Measurements from ENCODE around the gene GRIN2C. TPM values are rescaled to one million over a fixed set of nuclear protein-coding genes. Genes with fewer than 3 reads are reported as not detected.

The GRIN2C gene
- total RNA-seq, 1 donor from 2014 or later: 0.45 TPM

DNA sequence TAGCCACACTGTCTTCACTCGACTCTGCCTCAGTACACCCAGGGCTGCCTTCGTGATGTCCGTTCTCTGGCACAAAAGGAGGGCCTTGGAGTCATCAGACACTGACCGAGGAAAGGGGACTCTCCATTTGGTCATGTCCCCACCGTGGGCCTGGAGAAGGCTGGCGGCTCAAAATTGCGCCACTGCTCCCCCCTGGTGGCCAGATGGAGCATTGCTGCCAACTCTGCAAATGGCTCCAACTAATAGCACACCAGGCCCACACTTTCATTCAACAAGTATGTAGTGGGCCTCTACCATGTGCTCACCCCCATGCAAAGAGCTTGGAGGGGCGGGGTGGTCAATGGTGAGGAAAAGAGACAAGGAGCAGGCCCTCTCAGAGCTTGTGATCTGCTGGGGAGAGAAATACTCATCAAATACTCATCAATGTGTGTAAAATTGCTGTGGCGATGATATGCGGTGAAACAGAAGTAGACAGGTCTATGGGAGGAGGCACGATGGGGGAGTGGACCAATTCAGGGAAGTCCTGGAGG, 5.2 kb upstream of the GRIN2C start:
- DNase-seq (ENCODE audit: low spot score): no peak

DNA sequence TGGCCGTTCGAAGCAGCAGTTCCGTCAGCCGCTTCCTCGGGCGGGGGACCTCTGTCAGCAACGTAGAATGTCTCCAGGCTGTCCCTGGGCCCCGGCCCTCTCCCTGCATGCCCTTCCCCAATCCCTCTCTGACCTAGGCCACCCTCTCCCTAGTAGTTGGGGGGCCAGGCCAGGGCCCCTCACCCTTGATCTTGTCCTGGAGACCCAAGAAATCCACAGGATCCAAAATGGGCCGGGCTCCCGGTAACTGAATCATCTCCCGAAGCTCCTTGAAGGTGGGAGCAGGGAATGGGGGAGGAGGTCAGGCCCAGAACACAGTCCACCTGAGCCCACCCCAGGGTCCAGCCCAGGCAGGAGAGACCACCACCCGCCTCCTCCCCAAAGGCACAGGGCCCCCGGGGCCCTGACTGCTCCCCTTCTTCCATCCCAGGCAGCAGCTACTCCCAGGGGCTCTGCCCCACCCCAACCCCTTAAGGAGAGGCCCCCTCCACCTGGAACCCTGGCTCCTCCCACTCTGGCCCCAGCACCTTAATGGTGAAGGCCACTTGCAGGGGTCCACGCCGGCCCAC, 4.7 kb upstream of the GRIN2C start:
- DNase-seq (ENCODE audit: low spot score): no peak

DNA sequence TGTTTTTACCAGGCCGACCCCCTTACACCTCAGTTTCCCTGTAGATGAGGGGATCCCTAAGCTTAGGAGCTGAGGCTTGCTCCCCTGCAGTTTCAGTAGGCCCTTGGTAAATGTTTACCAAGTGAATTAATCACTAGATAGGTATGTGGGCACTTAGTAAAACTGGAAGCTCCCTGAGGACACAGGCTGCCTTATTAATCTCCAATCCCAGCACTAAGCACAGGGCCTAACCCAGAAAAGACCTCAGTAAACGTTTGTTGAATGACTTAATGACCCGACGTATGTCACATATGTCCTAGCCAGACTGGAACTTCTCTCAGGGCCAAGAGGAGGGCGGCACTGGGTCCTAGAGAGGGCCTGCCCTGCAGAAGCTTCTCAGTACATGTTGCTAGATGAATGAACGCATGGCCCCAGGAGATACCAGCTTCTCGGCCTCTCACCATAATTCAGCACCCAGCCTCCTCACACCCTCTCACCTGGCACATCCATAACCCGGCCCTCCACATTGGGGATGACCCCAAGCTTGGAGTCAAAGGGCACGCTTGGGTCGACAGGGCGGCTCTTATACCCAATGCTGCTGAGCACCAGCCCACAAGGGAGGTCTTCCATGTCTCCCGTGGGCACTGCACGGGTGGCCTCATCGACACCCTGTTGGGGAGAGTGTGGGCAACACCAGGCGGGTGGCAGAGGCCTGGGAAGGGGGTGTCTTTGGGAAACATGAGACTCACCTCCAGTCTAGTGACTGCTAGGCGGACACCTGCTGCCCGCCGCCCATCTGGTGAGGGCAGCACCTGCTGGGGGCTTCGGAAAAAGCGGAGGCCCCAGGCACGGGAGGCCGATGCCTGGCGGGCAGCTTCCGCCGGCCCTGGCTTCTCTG, 4.0 kb upstream of the GRIN2C start:
- no peak for DNase-seq (ENCODE audit: low spot score)

- DNase-seq (ENCODE audit: low spot score): no peak
These were observed 3.2 kb upstream of the GRIN2C start for GRCh38 chr17:74862919-74863318.

DNA sequence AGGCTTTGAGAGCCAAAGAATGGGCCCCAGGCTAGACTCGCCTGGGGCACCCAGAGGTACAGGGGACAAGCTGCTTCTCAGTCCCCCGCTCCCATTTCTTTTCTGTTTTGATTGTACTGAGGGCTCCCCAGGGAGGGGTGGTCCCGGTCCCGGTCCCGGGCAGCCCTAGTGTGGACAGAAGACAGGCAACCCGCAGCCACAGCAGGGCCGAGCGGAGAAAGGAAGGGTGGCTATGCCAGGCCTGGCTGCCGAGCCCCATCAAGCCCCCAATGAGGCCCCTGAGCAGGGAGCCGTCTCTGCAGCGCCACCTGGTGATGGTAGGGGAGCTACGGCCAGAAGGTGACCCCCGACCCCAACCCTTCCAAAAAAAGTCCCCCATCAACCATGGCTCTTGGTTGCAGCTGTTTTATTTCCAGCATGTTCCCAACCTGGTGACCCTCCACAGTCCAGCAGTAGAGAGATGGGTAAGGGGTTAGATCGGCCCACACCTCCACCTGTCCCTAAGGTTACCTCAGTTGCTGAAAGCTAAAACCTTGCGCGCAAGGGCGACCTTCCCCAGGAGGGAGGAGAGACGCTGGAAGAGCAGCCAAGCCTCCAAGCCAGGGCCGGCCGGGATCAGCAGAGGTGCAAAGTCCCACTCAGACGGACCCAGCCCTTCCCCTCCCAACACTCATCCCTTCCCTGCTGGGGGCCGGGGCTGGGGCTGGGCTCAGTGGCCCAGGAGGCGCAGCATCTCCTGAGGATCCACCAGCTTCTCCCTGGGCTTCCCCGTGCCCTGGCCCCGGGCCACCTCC, 2.6 kb upstream of the GRIN2C start:
- DNase-seq (ENCODE audit: low spot score): no peak

GRCh38 chr17:74861662-74862107, 2.0 kb upstream of the GRIN2C start:
- no peak for DNase-seq (ENCODE audit: low spot score)

- DNase-seq (ENCODE audit: low spot score): no peak
These were observed 1.4 kb upstream of the GRIN2C start for GRCh38 chr17:74860872-74861661.

GRCh38 chr17:74860229-74860871, 665 bp upstream of the GRIN2C start:
- no peak for DNase-seq (ENCODE audit: low spot score)

DNA sequence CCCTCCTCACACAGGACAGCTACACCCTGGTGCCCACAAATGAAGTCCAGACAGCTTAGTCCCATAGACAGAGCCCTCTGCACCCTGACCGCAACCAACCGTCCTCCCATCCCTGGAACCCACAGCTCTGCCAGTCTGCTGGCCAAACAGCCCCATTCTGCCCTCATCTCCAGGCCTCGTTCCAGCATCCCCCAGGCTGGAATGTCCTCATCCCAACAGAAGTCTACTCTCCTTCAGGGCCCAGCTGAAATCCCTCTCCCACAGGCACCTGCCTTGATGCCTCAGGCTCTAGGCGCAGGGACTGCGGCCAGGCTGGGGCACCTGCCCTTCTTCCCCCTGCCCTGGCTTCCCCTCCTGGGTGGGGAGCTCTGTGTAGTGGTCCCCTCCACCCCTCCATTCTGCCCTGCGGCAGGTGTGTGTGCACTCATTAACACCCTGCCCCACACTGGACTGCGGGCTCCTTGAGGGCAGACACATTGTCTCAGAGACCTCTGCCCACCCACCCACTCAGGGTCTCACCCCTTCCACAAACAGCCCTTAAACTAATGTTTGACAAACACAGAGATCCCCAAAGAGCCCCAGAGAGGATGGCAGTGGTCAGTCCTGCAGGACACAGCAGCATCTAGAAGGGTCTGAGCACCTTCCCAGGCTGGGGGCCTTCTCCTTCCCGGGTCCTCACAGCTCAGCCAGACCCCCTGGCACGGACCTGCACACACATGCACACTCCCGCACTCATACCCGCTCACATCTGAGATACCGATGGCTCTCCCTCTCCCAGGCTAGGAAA, 820 bp downstream of the GRIN2C start:
- DNase-seq (ENCODE audit: low spot score): no peak

GRCh38 chr17:74857191-74857590, 2.5 kb downstream of the GRIN2C start:
- DNase-seq (ENCODE audit: low spot score): no peak

GRCh38 chr17:74856112-74856511, 3.6 kb downstream of the GRIN2C start:
- DNase-seq (ENCODE audit: low spot score): no peak

DNA sequence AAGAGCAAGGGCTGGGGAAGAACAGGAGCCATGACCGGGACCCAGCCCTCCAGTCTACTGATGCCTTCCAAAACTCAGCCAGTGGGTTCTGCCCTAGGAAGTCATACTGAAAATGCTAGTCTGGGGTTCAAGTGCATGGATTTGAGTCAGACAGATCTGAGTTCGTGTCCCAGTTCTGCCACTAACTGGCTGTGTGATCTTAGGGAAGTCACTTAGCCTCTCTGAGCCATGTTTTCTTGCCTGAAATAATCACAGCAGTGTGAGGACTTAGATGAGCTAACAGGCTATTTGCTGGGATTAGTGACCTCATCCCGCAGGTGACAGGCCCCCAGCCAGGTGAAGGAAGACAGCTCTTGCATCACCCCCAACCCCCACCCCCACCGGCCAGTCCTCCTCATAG, 4.4 kb downstream of the GRIN2C start:
- no peak for DNase-seq (ENCODE audit: low spot score)

DNA sequence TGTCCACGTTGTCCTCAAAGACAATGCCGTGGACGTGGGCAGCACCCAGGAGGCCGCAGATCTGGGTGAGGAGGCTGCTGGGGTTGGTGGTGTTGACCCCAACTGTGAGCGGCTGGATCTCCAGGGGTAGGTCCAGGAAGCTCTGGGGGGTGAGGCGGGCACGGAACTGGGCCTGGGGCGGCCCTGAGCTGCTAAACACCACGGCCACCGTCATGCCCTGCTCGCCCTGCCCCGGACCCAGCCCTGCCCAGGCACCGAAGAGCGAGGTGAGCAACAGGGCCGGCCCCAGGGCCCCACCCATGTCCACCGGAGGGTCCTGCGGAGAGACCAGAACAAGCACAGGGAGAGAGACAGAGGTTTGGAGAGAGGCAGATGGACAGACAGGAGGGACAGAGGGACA, 4.9 kb downstream of the GRIN2C start:
- DNase-seq (ENCODE audit: low spot score): no peak

GRCh38 chr17:74853669-74854068, 6.0 kb downstream of the GRIN2C start:
- DNase-seq (ENCODE audit: low spot score): no peak

- no peak for DNase-seq (ENCODE audit: low spot score)
These were observed 6.7 kb downstream of the GRIN2C start for GRCh38 chr17:74853048-74853397.

DNA sequence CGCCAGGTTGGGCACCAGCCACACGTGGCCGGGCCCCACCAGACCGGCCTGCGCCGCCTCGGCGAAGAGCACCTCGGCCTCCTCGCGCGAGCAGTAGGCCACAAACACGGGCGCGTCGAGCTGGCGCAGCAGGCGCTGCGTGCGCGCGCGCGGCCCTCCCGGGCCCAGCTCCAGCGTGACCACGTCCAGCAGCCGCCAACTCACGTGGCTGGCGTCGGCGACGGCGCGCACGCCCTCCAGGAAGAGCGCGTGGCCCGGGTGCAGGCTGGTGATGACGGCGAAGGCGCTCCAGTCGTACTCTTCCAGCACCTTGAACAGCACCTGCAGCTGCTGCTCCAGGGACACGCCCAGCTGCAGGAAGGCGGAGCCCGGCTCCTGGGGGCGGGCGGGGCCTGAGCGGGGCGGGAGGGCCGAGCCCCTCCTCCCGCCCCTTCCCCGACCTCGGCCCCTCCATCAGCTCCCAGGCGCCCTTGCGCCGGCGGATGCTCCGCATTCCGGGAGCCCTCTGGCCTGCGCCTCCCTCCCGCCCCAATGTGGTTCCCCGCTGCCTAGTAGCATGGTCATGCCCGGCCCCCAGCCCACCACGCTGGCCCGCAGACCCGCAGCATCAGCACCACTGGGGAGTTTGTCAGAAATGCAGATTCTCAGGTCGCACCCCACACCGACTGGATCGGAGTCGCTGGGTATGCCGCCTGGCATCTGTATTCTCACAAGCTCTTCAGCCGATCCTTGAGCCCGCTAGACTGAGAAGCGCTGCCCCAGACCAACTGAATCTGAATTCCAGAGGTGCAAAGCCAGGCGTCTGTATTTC, 7.2 kb downstream of the GRIN2C start:
- DNase-seq (ENCODE audit: low spot score): no peak

DNA sequence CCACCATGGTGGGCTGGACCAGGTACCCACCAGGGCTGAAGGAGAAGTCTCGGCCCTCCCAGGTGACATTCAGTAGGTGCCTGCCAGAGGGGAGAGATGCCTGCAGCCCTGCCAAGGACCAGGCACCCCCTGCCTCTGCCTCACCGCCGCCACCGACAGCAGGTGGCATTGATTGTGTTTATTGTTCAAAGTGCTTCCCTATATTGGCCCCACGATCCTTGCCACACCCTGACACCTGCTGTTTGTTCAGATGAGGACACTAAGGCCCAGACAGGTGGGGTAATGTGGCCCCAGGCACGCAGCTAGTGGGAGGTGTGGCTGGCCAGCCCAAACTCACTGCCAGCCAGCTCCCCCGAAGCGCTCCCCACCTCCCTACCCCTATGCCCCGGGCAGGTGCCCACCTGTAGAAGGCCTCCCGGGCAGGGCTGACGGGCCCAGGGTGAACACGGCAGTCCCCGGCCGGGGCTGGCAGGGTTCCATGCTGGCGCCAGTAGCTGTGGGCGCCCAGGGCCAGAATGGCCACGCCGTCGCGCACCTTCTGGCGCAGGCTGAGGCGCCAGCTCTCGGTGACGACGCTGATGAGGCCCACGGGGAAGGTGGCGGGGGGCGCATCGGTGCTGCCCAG, 8.0 kb downstream of the GRIN2C start:
- no peak for DNase-seq (ENCODE audit: low spot score)

DNA sequence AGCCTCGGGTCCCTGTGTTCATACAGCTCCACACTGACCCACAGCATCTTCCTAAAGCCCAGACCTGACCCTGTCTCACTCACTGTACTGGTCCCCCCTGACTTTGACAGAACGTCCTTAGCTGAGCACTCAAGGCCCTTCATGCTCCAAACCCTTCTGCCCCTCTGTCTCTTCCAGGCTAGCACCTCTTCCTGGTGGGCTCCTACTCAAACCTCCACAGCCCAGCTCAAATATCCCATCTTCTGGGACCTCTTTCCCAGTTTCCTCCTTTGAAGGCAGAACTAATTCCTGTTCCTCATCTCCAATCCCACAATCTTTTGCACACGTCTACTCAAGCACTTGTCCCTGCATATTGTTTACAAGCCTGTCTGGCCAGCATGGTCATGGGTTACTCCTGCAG, 8.8 kb downstream of the GRIN2C start:
- no peak for DNase-seq (ENCODE audit: low spot score)
